ENCODE results near the gene RABGGTA.

Gene RABGGTA

GRCh38 chr14:24271134-24271833, at the start of gene RABGGTA:
RABGGTA (minus strand) TSS chr14:24271597; CDS start chr14:24271115, 482 bp downstream.
- H3K4me1 ChIP-seq (ENCODE audit: insufficient read depth, low read length) = peaks cover 9% of the 10 kb centered on the region
- H3K9ac ChIP-seq (ENCODE audit: low read length) = peak within 1 kb of the TSS; percentile 90

GRCh38 chr14:24317141-24317928, 45.9 kb upstream of the RABGGTA start:
- Histone ChIP-seq H3K27ac (ENCODE audit: low read depth, low read length) (no peak overlapping the region), H3K36me3 (ENCODE audit: insufficient read depth, low read length) (no peaks in the 10 kb centered on the region), H3K4me1 (ENCODE audit: insufficient read depth, low read length) (peaks cover 11% of the 10 kb centered on the region), H3K9ac (ENCODE audit: low read length) (no peak overlapping the region), H3K4me3 (ENCODE audit: low read depth in 1 of 2, low read length in 2 of 2) (no peak overlapping the region), H3K27me3 (ENCODE audit: control insufficient read depth in 1 of 2, insufficient read depth in 2 of 2, low read length in 2 of 2) (peaks cover 11 to 37% of the 10 kb centered on the region in 2 donors), H3K9me3 (ENCODE audit: low read length) (no peaks in the 10 kb centered on the region)

More at GRCh38 chr14:24271134-24271833, at the start of gene RABGGTA:
- peaks cover 3% of the 10 kb centered on the region for H3K36me3 ChIP-seq (ENCODE audit: insufficient read depth, low read length)
- peak within 1 kb of the TSS; percentile 88 for H3K4me3 ChIP-seq (ENCODE audit: low read depth in 1 of 2, low read length in 2 of 2)
- H3K27ac ChIP-seq (ENCODE audit: low read depth, low read length) = peak within 1 kb of the TSS; percentile 99
- no peaks in the 10 kb centered on the region for H3K27me3 ChIP-seq (ENCODE audit: control insufficient read depth in 1 of 2, insufficient read depth in 2 of 2, low read length in 2 of 2)
- H3K9me3 ChIP-seq (ENCODE audit: low read length) = no peaks in the 10 kb centered on the region

GRCh38 chr14:24316597-24316950, 45.2 kb upstream of the RABGGTA start:
- H3K36me3 ChIP-seq (ENCODE audit: insufficient read depth, low read length) = no peaks in the 10 kb centered on the region
- peaks cover 17% of the 10 kb centered on the region for H3K4me1 ChIP-seq (ENCODE audit: insufficient read depth, low read length)
- no peak overlapping the region for H3K4me3 ChIP-seq (ENCODE audit: low read depth in 1 of 2, low read length in 2 of 2)
- peaks cover 11 to 37% of the 10 kb centered on the region in 2 donors for H3K27me3 ChIP-seq (ENCODE audit: control insufficient read depth in 1 of 2, insufficient read depth in 2 of 2, low read length in 2 of 2)
- no peak overlapping the region for H3K9ac ChIP-seq (ENCODE audit: low read length)
- no peak overlapping the region for H3K27ac ChIP-seq (ENCODE audit: low read depth, low read length)
- H3K9me3 ChIP-seq (ENCODE audit: low read length) = no peaks in the 10 kb centered on the region

GRCh38 chr14:24315807-24316596, 44.6 kb upstream of the RABGGTA start:
- Histone ChIP-seq H3K4me1 (ENCODE audit: insufficient read depth, low read length) (peaks cover 17% of the 10 kb centered on the region), H3K9me3 (ENCODE audit: low read length) (no peaks in the 10 kb centered on the region), H3K36me3 (ENCODE audit: insufficient read depth, low read length) (no peaks in the 10 kb centered on the region), H3K27me3 (ENCODE audit: control insufficient read depth in 1 of 2, insufficient read depth in 2 of 2, low read length in 2 of 2) (peaks cover 11 to 37% of the 10 kb centered on the region in 2 donors), H3K9ac (ENCODE audit: low read length) (no peak overlapping the region), H3K27ac (ENCODE audit: low read depth, low read length) (no peak overlapping the region), H3K4me3 (ENCODE audit: low read depth in 1 of 2, low read length in 2 of 2) (no peak overlapping the region)

- Histone ChIP-seq H3K4me3 (ENCODE audit: low read depth in 1 of 2, low read length in 2 of 2) (no peak overlapping the region), H3K27me3 (ENCODE audit: control insufficient read depth in 1 of 2, insufficient read depth in 2 of 2, low read length in 2 of 2) (peaks cover 11 to 37% of the 10 kb centered on the region in 2 donors)
Observed at GRCh38 chr14:24315243-24315806, 43.9 kb upstream of the RABGGTA start.

GRCh38 chr14:24314377-24315193, 43.2 kb upstream of the RABGGTA start:
- Histone ChIP-seq H3K9ac (ENCODE audit: low read length) (no peak overlapping the region), H3K4me3 (ENCODE audit: low read depth in 1 of 2, low read length in 2 of 2) (no peak overlapping the region), H3K4me1 (ENCODE audit: insufficient read depth, low read length) (peaks cover 28% of the 10 kb centered on the region), H3K27me3 (ENCODE audit: control insufficient read depth in 1 of 2, insufficient read depth in 2 of 2, low read length in 2 of 2) (peaks cover 11 to 35% of the 10 kb centered on the region in 2 donors), H3K9me3 (ENCODE audit: low read length) (no peaks in the 10 kb centered on the region), H3K36me3 (ENCODE audit: insufficient read depth, low read length) (no peaks in the 10 kb centered on the region), H3K27ac (ENCODE audit: low read depth, low read length) (no peak overlapping the region)

More at GRCh38 chr14:24315243-24315806, 43.9 kb upstream of the RABGGTA start:
- peaks cover 21% of the 10 kb centered on the region for H3K4me1 ChIP-seq (ENCODE audit: insufficient read depth, low read length)
- H3K9ac ChIP-seq (ENCODE audit: low read length) = no peak overlapping the region
- no peaks in the 10 kb centered on the region for H3K9me3 ChIP-seq (ENCODE audit: low read length)
- H3K27ac ChIP-seq (ENCODE audit: low read depth, low read length) = no peak overlapping the region
- no peaks in the 10 kb centered on the region for H3K36me3 ChIP-seq (ENCODE audit: insufficient read depth, low read length)

GRCh38 chr14:24313913-24314312, 42.5 kb upstream of the RABGGTA start:
- H3K4me1 ChIP-seq (ENCODE audit: insufficient read depth, low read length) = peaks cover 33% of the 10 kb centered on the region

GRCh38 chr14:24312736-24313507, 41.5 kb upstream of the RABGGTA start:
- H3K4me1 ChIP-seq (ENCODE audit: insufficient read depth, low read length) = peaks cover 33% of the 10 kb centered on the region
- H3K4me3 ChIP-seq (ENCODE audit: low read depth in 1 of 2, low read length in 2 of 2) = no peak overlapping the region
- H3K9ac ChIP-seq (ENCODE audit: low read length) = no peak overlapping the region
- H3K27me3 ChIP-seq (ENCODE audit: control insufficient read depth in 1 of 2, insufficient read depth in 2 of 2, low read length in 2 of 2) = peaks cover 5 to 23% of the 10 kb centered on the region in 2 donors
- no peaks in the 10 kb centered on the region for H3K36me3 ChIP-seq (ENCODE audit: insufficient read depth, low read length)
- no peak overlapping the region for H3K27ac ChIP-seq (ENCODE audit: low read depth, low read length)
- H3K9me3 ChIP-seq (ENCODE audit: low read length) = no peaks in the 10 kb centered on the region

More at GRCh38 chr14:24313913-24314312, 42.5 kb upstream of the RABGGTA start:
- Histone ChIP-seq H3K4me3 (ENCODE audit: low read depth in 1 of 2, low read length in 2 of 2) (no peak overlapping the region), H3K27me3 (ENCODE audit: control insufficient read depth in 1 of 2, insufficient read depth in 2 of 2, low read length in 2 of 2) (peaks cover 6 to 28% of the 10 kb centered on the region in 2 donors), H3K27ac (ENCODE audit: low read depth, low read length) (no peak overlapping the region), H3K9me3 (ENCODE audit: low read length) (no peaks in the 10 kb centered on the region), H3K9ac (ENCODE audit: low read length) (no peak overlapping the region), H3K36me3 (ENCODE audit: insufficient read depth, low read length) (no peaks in the 10 kb centered on the region)

GRCh38 chr14:24311837-24312615, 40.6 kb upstream of the RABGGTA start:
- H3K27ac ChIP-seq (ENCODE audit: low read depth, low read length) = no peak overlapping the region
- H3K27me3 ChIP-seq (ENCODE audit: control insufficient read depth in 1 of 2, insufficient read depth in 2 of 2, low read length in 2 of 2) = peaks cover 0 to 17% of the 10 kb centered on the region in 2 donors
- H3K9ac ChIP-seq (ENCODE audit: low read length) = no peak overlapping the region
- no peaks in the 10 kb centered on the region for H3K9me3 ChIP-seq (ENCODE audit: low read length)
- peaks cover 3% of the 10 kb centered on the region for H3K36me3 ChIP-seq (ENCODE audit: insufficient read depth, low read length)
- peak overlapping the region; percentile 51 to 68 for H3K4me3 ChIP-seq (ENCODE audit: low read depth in 1 of 2, low read length in 2 of 2)
- H3K4me1 ChIP-seq (ENCODE audit: insufficient read depth, low read length) = peaks cover 31% of the 10 kb centered on the region
